Panc1 (cell line): ENCODE results near the gene TEX11. TPM values are rescaled to one million over a fixed set of nuclear protein-coding genes. Genes with fewer than 3 reads are reported as not detected.

Experiments
- ATAC-seq: fragments of 200-7000 bp; cut with Tn5 transposase; 2 replicates; pipeline ENCODE4 v1.9.1; 2020; ENCODE audit warnings: mild to moderate bottlenecking, moderate library complexity
- BruUV-seq: library from RNA; stranded (reverse); fragments of 400-500 nt; replicated peaks from 2 replicates; lab custom pipeline; 2021; lab: Mats Ljungman, UMichigan
- CTCF ChIA-PET: fragments of 300-600 bp; sonication (Branson Sonifier 250); formaldehyde crosslinking; loops from one replicate; lab custom pipeline; 2022; ENCODE audit warnings: antibody characterized with exemption; lab: Charles Lee
- POLR2A ChIA-PET: fragments of 300-600 bp; sonication (Branson Sonifier 250); formaldehyde crosslinking; loops from one replicate; lab custom pipeline; 2022; ENCODE audit warnings: antibody characterized with exemption; lab: Charles Lee
- DNase-seq: peaks from one replicate; pipeline ENCODE4 v3.0.0-alpha.2; 2010; ENCODE audit warnings: low read depth, low spot score
- H3K27ac ChIP-seq: 2 replicates; pipeline ENCODE4 v1.5.1; 2011; ENCODE audit warnings: mild to moderate bottlenecking, low read length, inconsistent platforms
- H3K27me3 ChIP-seq: fragments of 200-500 bp; sonication (Bioruptor generic); 2 replicates; pipeline ENCODE4 v1.6.0; 2014; ENCODE audit warnings: low read length, inconsistent platforms; ENCODE audit not compliant: control insufficient read depth, insufficient read depth
- H3K36me3 ChIP-seq: fragments of 200-500 bp; sonication (Bioruptor generic); 2 replicates; pipeline ENCODE4 v1.5.1; 2014; ENCODE audit warnings: inconsistent platforms, mild to moderate bottlenecking, low read length, moderate library complexity; ENCODE audit not compliant: control insufficient read depth, insufficient read depth
- H3K4me1 ChIP-seq: 2 replicates; pipeline ENCODE4 v1.5.1; 2011; ENCODE audit warnings: inconsistent platforms, mild to moderate bottlenecking, low read length, moderate library complexity; ENCODE audit not compliant: control insufficient read depth, insufficient read depth
- H3K4me3 ChIP-seq, 2 experiments: 2 replicates each; pipeline ENCODE4 v1.5.1; 2011 to 2012; ENCODE audit warnings: low read depth in 2 of 2, low read length in 2 of 2, mild to moderate bottlenecking in 2 of 2, inconsistent platforms in 1 of 2, moderate library complexity in 1 of 2
- H3K9me3 ChIP-seq: fragments of 200-500 bp; sonication (Bioruptor generic); 2 replicates; pipeline ENCODE4 v1.5.1; 2014; ENCODE audit warnings: low read depth, mild to moderate bottlenecking, inconsistent platforms, low read length, moderate library complexity; ENCODE audit not compliant: control insufficient read depth, insufficient read depth
- CTCF ChIP-seq: fragments of 450-650 bp; IDR thresholded peaks from 2 replicates; pipeline ENCODE4 v1.5.1; 2017; ENCODE audit warnings: mild to moderate bottlenecking
- POLR2AphosphoS5 ChIP-seq: IDR thresholded peaks from 2 replicates; pipeline ENCODE4 v1.6.1; 2012; ENCODE audit warnings: mild to moderate bottlenecking, low read depth, low read length, moderate library complexity
- REST ChIP-seq, 2 experiments: IDR thresholded peaks; 2 replicates each; pipeline ENCODE4 v1.6.1; 2011 to 2012; ENCODE audit warnings: low read depth in 2 of 2, control low read depth in 1 of 2, low read length in 1 of 2, mild to moderate bottlenecking in 1 of 2, moderate library complexity in 1 of 2; ENCODE audit not compliant: insufficient read depth in 1 of 2
- SIN3A ChIP-seq: IDR thresholded peaks from 2 replicates; pipeline ENCODE4 v1.6.1; 2012; ENCODE audit warnings: low read depth, mild to moderate bottlenecking, low read length, moderate library complexity, borderline replicate concordance; ENCODE audit not compliant: insufficient read depth
- TCF7L2 ChIP-seq: IDR thresholded peaks from 2 replicates; pipeline ENCODE4 v1.6.1; 2011; ENCODE audit warnings: mild to moderate bottlenecking, low read depth, low read length, inconsistent platforms
- in situ Hi-C: cut with HindIII; loops from 2 replicates; pipeline ENCODE4 v1.10.0; 2016; ENCODE audit warnings: low sequenced_read_pairs, low pct_unique_long_range_greater_than_20kb
- intact Hi-C: fragments of 100-400 bp; cut with micrococcal nuclease; formaldehyde crosslinking; loops from one replicate; pipeline ENCODE4 v1.10.0; 2022; ENCODE audit not compliant: unreplicated experiment
- total RNA-seq: library from RNA; stranded (reverse); gene quantifications from one replicate; pipeline ENCODE4 v1.2.1, GENCODE V29; 2021; ENCODE audit not compliant: unreplicated experiment

Gene TEX11
- total RNA-seq, 1 experiment from 2014 or later = not detected

DNA sequence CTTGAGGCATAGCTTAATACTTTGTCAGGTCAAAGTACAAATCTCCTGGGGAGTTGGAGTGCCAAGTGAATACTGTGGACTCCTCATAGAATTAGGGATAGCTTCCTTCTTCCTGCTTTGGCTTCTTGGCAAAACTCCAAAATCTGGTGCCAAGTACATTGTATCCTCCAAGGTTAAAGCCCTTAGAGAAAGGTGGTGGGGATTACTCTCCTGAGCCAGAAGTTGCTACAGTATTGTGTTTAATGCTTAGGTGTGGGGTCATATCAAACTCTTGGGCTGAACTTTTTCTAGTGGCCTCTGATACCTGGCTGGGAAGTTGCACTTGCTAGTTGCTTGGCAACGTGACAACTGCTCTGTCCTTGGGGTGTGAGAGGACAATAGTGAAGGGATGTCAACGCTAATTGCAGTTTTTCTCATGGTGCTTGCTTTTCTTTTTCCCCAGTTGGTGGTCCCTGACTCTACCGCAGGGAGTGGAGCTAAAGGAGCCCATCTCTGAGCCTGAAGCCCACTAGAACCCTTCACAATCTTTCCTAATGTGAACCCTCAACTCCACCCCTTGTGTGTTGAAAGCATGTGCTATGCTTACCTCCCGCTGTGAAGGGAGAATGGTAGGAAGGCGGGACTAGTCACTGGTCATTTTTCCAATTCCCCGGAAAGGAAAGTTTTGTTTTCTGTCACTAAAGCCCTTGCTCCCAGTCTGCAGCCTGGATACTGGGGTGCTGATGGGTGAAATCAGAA lies 428.4 kb downstream of the TEX11 start:
- DNase-seq (no peak), ATAC-seq (no peak)
- Histone ChIP-seq H3K4me1 (peaks cover 3% of the 10 kb centered on the region; the same call in 1 of the 2 replicates), H3K27me3 (no peaks in the 10 kb centered on the region), H3K27ac (no peak overlapping the region), H3K9me3 (no peaks in the 10 kb centered on the region), H3K4me3 (no peak overlapping the region), H3K36me3 (no peaks in the 10 kb centered on the region)
- BruUV-seq = no TSS peak
- ChIA-PET POLR2A (no interaction called here), CTCF (no interaction called here)
- in situ Hi-C loops (no loop called here), intact Hi-C loops (no loop called here)
- no peak for TF ChIP-seq TCF7L2
- no peak for TF ChIP-seq REST (IDR thresholded peaks at IDR 0.05; ENCODE audit: insufficient read depth in 1 of 2, low read depth in 2 of 2, low read length in 1 of 2)
- TF ChIP-seq CTCF = no peak
- no peak for TF ChIP-seq POLR2AphosphoS5
- no peak for TF ChIP-seq SIN3A

GRCh38 chrX:70479247-70479921 lies 429.1 kb downstream of the TEX11 start:
- Histone ChIP-seq H3K4me1 (peaks cover 3% of the 10 kb centered on the region; the same call in 1 of the 2 replicates), H3K27me3 (no peaks in the 10 kb centered on the region), H3K27ac (no peak overlapping the region), H3K4me3 (no peak overlapping the region), H3K9me3 (no peaks in the 10 kb centered on the region), H3K36me3 (no peaks in the 10 kb centered on the region)
- intact Hi-C loops (no loop called here), in situ Hi-C loops (no loop called here)
- peak; percentile 20 for DNase-seq
- ATAC-seq = no peak
- TF ChIP-seq CTCF (no peak), TCF7L2 (no peak), SIN3A (no peak), POLR2AphosphoS5 (no peak), REST (IDR thresholded peaks at IDR 0.05; ENCODE audit: insufficient read depth in 1 of 2, low read depth in 2 of 2, low read length in 1 of 2) (no peak)
- CTCF ChIA-PET = no interaction called here
- POLR2A ChIA-PET = no interaction called here
- no TSS peak for BruUV-seq
